ENCODE results near the gene STK39.

Gene STK39

GRCh38 chr2:168247341-168248261 lies at the start of gene STK39:
STK39 (minus strand) TSS chr2:168247595; CDS start chr2:168247435, 160 bp downstream.
- Histone ChIP-seq H3K79me2 (peaks cover 12% of the 10 kb centered on the region), H3K4me1 (peaks cover 27% of the 10 kb centered on the region), H3K4me3 (ENCODE audit: low read depth, low read length) (peak within 1 kb of the TSS; percentile 61), H3K27ac (peak within 1 kb of the TSS; percentile 76), H3K27me3 (ENCODE audit: control insufficient read depth, insufficient read depth, low read length) (no peaks in the 10 kb centered on the region), H3K9ac (no peak within 1 kb of the TSS), H2AFZ (peak within 1 kb of the TSS; percentile 92), H3K9me3 (ENCODE audit: control insufficient read depth, low read length) (no peaks in the 10 kb centered on the region), H3K36me3 (ENCODE audit: control insufficient read depth, insufficient read depth, low read length) (no peaks in the 10 kb centered on the region), H3K4me2 (ENCODE audit: low read length) (peak within 1 kb of the TSS; percentile 70)
- TF ChIP-seq CTCF (IDR thresholded peaks at IDR 0.05), result peak; percentile 10

GRCh38 chr2:168295051-168295450 lies 47.7 kb upstream of the STK39 start:
- Histone ChIP-seq H3K79me2 (no peaks in the 10 kb centered on the region), H3K27me3 (ENCODE audit: control insufficient read depth, insufficient read depth, low read length) (no peaks in the 10 kb centered on the region), H3K27ac (no peak overlapping the region), H3K36me3 (ENCODE audit: control insufficient read depth, insufficient read depth, low read length) (no peaks in the 10 kb centered on the region), H2AFZ (no peak overlapping the region), H3K4me3 (ENCODE audit: low read depth, low read length) (no peak overlapping the region), H3K4me1 (no peaks in the 10 kb centered on the region), H3K9ac (no peak overlapping the region), H3K4me2 (ENCODE audit: low read length) (no peak overlapping the region), H3K9me3 (ENCODE audit: control insufficient read depth, low read length) (no peaks in the 10 kb centered on the region)
- no peak for TF ChIP-seq CTCF (IDR thresholded peaks at IDR 0.05)

- TF ChIP-seq CTCF (IDR thresholded peaks at IDR 0.05), result no peak
- Histone ChIP-seq H2AFZ (no peak overlapping the region), H3K4me1 (no peaks in the 10 kb centered on the region), H3K4me2 (ENCODE audit: low read length) (no peak overlapping the region), H3K27me3 (ENCODE audit: control insufficient read depth, insufficient read depth, low read length) (no peaks in the 10 kb centered on the region), H3K9me3 (ENCODE audit: control insufficient read depth, low read length) (no peaks in the 10 kb centered on the region), H3K9ac (no peak overlapping the region), H3K4me3 (ENCODE audit: low read depth, low read length) (no peak overlapping the region), H3K79me2 (no peaks in the 10 kb centered on the region), H3K27ac (no peak overlapping the region), H3K36me3 (ENCODE audit: control insufficient read depth, insufficient read depth, low read length) (no peaks in the 10 kb centered on the region)
These were observed 47.0 kb upstream of the STK39 start for GRCh38 chr2:168294409-168294808.

- no peak for TF ChIP-seq CTCF (IDR thresholded peaks at IDR 0.05)
- Histone ChIP-seq H3K36me3 (ENCODE audit: control insufficient read depth, insufficient read depth, low read length) (no peaks in the 10 kb centered on the region), H2AFZ (no peak overlapping the region)
These were observed 46.4 kb upstream of the STK39 start for GRCh38 chr2:168293766-168294165.

More at GRCh38 chr2:168293766-168294165, 46.4 kb upstream of the STK39 start:
- no peak overlapping the region for H3K9ac ChIP-seq
- no peaks in the 10 kb centered on the region for H3K27me3 ChIP-seq (ENCODE audit: control insufficient read depth, insufficient read depth, low read length)
- no peak overlapping the region for H3K4me2 ChIP-seq (ENCODE audit: low read length)
- no peaks in the 10 kb centered on the region for H3K4me1 ChIP-seq
- H3K9me3 ChIP-seq (ENCODE audit: control insufficient read depth, low read length), result no peaks in the 10 kb centered on the region
- no peak overlapping the region for H3K4me3 ChIP-seq (ENCODE audit: low read depth, low read length)
- H3K79me2 ChIP-seq, result no peaks in the 10 kb centered on the region
- no peak overlapping the region for H3K27ac ChIP-seq

All from parathyroid adenoma (tissue), 2 donors.